WERI-Rb-1 (cell line): Measurements from ENCODE around the gene TIMM17A.

ENCODE experiments used
- DNase-seq: peaks from one replicate; pipeline ENCODE4 v3.0.0-alpha.2; 2020
- H3K27ac ChIP-seq: fragments of 250-450 bp; sonication (Bioruptor Pico); 2 replicates; pipeline ENCODE4 v1.5.1; 2020; ENCODE audit warnings: mild to moderate bottlenecking, moderate library complexity
- H3K27me3 ChIP-seq: fragments of 250-450 bp; sonication (Bioruptor Pico); 2 replicates; pipeline ENCODE4 v1.5.1; 2021; ENCODE audit warnings: mild to moderate bottlenecking, low read depth, moderate library complexity; ENCODE audit not compliant: insufficient read depth, severe bottlenecking
- H3K36me3 ChIP-seq: fragments of 250-450 bp; sonication (Bioruptor Pico); 2 replicates; pipeline ENCODE4 v1.5.1; 2020; ENCODE audit warnings: mild to moderate bottlenecking, moderate library complexity
- H3K4me3 ChIP-seq: 2 replicates; pipeline ENCODE4 v1.5.1; 2011; ENCODE audit warnings: low read depth, mild to moderate bottlenecking, control low read depth, low read length
- H3K9me3 ChIP-seq: fragments of 250-450 bp; sonication (Bioruptor Pico); 2 replicates; pipeline ENCODE4 v1.5.1; 2021; ENCODE audit warnings: mild to moderate bottlenecking, moderate library complexity; ENCODE audit not compliant: severe bottlenecking
- TF ChIP-seq, protein P1 (sequence below): IDR thresholded peaks from 2 replicates; pipeline ENCODE4 v1.5.1; 2011; ENCODE audit warnings: low read depth, mild to moderate bottlenecking, control low read depth, inconsistent platforms, low read length

Gene TIMM17A

DNA sequence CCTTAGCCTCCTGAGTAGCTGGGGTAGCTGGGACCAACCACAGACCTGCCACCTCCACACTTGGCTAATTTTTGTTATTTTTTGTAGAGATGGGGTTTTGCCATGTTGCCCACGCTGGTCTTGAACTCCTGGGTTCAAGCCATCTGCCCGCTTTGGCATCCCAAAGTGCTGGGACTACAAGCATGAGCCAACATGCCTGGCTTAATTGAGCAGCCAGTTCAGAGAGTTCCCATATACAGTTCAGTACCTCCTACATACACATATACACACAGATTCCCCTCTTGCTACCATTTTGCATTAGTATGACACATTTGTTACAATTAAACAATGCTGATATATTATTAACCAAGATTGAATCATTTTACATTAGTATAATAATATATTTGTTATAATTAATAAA lies 30.1 kb downstream of the TIMM17A start:
- TF ChIP-seq, protein P1, sequence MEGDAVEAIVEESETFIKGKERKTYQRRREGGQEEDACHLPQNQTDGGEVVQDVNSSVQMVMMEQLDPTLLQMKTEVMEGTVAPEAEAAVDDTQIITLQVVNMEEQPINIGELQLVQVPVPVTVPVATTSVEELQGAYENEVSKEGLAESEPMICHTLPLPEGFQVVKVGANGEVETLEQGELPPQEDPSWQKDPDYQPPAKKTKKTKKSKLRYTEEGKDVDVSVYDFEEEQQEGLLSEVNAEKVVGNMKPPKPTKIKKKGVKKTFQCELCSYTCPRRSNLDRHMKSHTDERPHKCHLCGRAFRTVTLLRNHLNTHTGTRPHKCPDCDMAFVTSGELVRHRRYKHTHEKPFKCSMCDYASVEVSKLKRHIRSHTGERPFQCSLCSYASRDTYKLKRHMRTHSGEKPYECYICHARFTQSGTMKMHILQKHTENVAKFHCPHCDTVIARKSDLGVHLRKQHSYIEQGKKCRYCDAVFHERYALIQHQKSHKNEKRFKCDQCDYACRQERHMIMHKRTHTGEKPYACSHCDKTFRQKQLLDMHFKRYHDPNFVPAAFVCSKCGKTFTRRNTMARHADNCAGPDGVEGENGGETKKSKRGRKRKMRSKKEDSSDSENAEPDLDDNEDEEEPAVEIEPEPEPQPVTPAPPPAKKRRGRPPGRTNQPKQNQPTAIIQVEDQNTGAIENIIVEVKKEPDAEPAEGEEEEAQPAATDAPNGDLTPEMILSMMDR: no peak
- Histone ChIP-seq H3K4me3 (no peak overlapping the region), H3K9me3 (no peaks in the 10 kb centered on the region), H3K27ac (no peak overlapping the region), H3K36me3 (peaks cover 57% of the 10 kb centered on the region), H3K27me3 (no peaks in the 10 kb centered on the region)
- no peak for DNase-seq

DNA sequence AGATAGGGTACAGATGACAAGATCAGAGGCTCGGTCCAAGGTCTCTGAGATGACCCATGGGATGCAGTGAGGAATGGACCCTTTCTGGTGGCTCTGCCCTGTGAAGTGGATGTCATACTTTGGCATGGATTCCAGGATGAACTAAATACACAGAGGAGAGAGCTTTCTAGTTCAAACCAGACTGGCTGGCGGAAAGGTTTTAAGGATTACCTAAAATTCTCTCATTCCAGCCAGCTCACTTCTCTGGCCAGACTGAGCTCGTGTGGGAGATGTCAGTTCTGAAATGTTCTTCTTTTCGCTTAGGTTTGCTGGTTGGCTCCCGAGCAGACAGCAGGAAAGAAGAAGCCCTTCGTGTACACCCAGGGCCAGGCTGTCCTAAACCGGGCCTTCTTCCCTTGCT lies 33.3 kb downstream of the TIMM17A start:
- no peak for DNase-seq
- TF ChIP-seq, protein P1: no peak
- Histone ChIP-seq H3K36me3 (peaks cover 78% of the 10 kb centered on the region), H3K27ac (no peak overlapping the region), H3K9me3 (no peaks in the 10 kb centered on the region), H3K4me3 (no peak overlapping the region), H3K27me3 (no peaks in the 10 kb centered on the region)

DNA sequence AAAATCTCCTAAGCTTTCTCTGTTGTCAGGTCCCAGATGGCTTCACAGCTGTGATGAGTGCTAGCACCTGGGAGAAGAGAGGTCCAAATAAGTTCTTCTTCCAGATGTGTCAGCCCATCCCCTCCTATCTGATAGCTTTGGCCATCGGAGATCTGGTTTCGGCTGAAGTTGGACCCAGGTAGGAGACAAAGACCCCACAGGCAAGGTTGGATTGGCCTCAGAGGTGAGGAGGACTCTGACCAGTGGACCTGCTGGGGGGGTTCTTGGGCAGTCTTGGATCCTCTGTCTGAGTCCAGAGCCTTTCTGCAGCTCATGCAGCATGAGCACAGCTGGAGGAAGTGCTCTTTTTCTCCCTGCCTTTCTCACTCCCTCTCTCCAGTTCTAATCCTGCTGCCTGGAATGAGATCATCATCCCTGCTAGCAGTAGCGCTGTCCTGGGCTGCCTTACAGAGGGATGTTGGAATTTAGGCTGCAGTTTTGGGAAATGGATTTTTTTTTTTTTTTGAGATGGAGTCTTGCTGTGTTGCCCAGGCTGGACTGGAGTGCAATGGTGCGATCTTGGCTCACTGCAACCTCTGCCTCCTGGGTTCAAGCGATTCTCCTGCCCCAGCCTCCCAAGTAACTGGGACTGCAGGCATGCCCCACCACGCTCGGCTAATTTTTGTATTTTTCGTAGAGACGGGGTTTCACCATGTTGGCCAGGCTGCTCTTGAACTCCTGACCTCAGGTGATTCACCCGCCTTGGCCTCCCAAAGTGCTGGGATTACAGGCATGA lies 34.2 kb downstream of the TIMM17A start:
- H3K4me3 ChIP-seq: no peak overlapping the region
- H3K36me3 ChIP-seq: peaks cover 79% of the 10 kb centered on the region
- DNase-seq: no peak
- H3K27ac ChIP-seq: no peak overlapping the region
- H3K27me3 ChIP-seq: no peaks in the 10 kb centered on the region
- no peaks in the 10 kb centered on the region for H3K9me3 ChIP-seq
- TF ChIP-seq, protein P1: no peak

DNA sequence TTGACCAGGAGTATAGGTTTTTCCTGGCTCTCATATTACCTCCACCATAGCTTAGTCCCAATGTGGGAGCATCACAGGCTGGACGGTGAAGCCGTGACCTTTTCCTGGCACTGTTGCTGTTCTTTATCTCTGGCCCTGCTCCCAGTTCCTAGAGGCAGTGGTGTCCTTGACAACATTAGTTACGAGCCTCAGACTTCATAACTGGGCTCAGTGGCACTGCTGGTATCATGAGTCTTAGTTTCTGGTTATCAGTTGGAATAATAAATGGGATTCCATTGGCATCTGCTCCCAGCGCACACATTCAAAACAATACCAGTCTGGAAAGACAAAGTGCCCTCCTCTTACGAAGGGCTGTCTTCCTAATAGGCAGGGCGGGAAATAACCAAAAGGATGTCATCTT lies 35.1 kb downstream of the TIMM17A start:
- DNase-seq: no peak
- H3K27ac ChIP-seq: no peak overlapping the region
- H3K4me3 ChIP-seq: no peak overlapping the region
- H3K27me3 ChIP-seq: no peaks in the 10 kb centered on the region
- H3K9me3 ChIP-seq: no peaks in the 10 kb centered on the region
- TF ChIP-seq, protein P1: no peak
- H3K36me3 ChIP-seq: peaks cover 78% of the 10 kb centered on the region

DNA sequence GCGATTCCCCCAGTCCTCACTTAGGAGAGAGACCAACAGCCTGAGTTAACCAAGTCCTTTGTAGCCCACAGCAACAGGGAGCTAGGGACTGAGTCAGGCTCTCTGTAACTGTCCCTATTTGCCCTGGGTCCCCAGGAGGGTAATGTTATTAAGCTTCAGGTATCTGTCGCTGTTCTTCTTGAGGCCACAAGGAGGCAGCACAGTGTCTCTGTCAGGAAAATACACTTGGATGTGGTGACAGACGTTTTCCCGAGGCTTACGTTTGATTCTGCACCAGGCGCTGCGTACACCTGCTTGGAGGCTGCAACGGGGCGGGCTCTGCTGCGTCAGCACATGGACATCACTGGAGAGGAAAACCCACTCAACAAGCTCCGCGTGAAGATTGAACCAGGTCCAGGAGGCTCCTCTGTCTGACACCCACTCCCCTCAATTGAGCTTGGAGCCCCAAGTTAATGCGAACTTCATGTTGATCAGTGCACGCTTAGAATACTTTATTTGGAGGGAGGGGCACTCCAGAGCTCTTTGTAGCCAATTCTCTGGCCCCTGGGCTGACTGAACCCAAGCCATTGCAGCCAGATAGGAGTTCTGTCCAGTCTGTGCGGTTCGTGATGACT lies 44.4 kb downstream of the TIMM17A start:
- Histone ChIP-seq H3K27me3 (no peaks in the 10 kb centered on the region), H3K4me3 (no peak overlapping the region), H3K36me3 (peaks cover 95% of the 10 kb centered on the region), H3K27ac (peak overlapping the region; percentile 8), H3K9me3 (no peaks in the 10 kb centered on the region)
- DNase-seq: peak; percentile 93
- TF ChIP-seq, protein P1: peak; percentile 99
